Measurements from ENCODE around the gene PTPRCAP. TPM values are rescaled to one million over a fixed set of nuclear protein-coding genes. Genes with fewer than 3 reads are reported as not detected.

The PTPRCAP gene
- total and polyA plus RNA-seq, 9 of the 15 experiments (the other 6 are each of a cell fraction or from before 2014, with no cell fraction given), result 0.22 to 2.0 (median 1.1) TPM; not detected in 4

- TF ChIP-seq CREM (IDR thresholded peaks at IDR 0.05; ENCODE audit: low read depth), result peak; percentile 44; the same call in 1 of the 2 replicates
- no peak for TF ChIP-seq KHSRP (IDR thresholded peaks at IDR 0.05)
- no peak for TF ChIP-seq ZNF143 (CRISPR knock-in tag; IDR thresholded peaks at IDR 0.05)
- TF ChIP-seq PATZ1 (CRISPR knock-in tag; IDR thresholded peaks at IDR 0.05; ENCODE audit: borderline replicate concordance), result no peak
- no peak for TF ChIP-seq BRF2 (IDR thresholded peaks at IDR 0.05; ENCODE audit: borderline replicate concordance, insufficient read depth, insufficient read length)
- TF ChIP-seq NFIX (CRISPR knock-in tag; IDR thresholded peaks at IDR 0.05; ENCODE audit: low read depth), result no peak
- 0 out of 2 replicates have a peak, but pooled peaks have one; percentile 36 for TF ChIP-seq CBX1 (IDR thresholded peaks at IDR 0.05; ENCODE audit: low read depth)
- TF ChIP-seq ZNF217 (CRISPR knock-in tag; IDR thresholded peaks at IDR 0.05), result no peak
- no peak for TF ChIP-seq PYGO2 (tag; IDR thresholded peaks at IDR 0.05)
- TF ChIP-seq SREBF1 (IDR thresholded peaks at IDR 0.05; ENCODE audit: borderline replicate concordance, low read depth, low read length), result no peak
- no peak for TF ChIP-seq PPARD (CRISPR knock-in tag; IDR thresholded peaks at IDR 0.05)
- TF ChIP-seq ZNF717 (CRISPR knock-in tag; IDR thresholded peaks at IDR 0.05), result no peak
- peak; percentile 27 to 90; a peak in 2 of 4 replicates for TF ChIP-seq SRF (CRISPR knock-in tag; IDR thresholded peaks at IDR 0.05)
- TF ChIP-seq LARP7 (IDR thresholded peaks at IDR 0.05), result 0 out of 2 replicates have a peak, but pooled peaks have one; percentile 19
- TF ChIP-seq BCLAF1 (IDR thresholded peaks at IDR 0.05; ENCODE audit: borderline replicate concordance in 1 of 2, control insufficient read depth in 1 of 2, low read depth in 2 of 2, low read length in 1 of 2), result no peak
- TF ChIP-seq ZBTB8A (IDR thresholded peaks at IDR 0.05; ENCODE audit: partially characterized antibody), result no peak
- TF ChIP-seq ZNF184 (CRISPR knock-in tag; IDR thresholded peaks at IDR 0.05), result no peak
- no peak for TF ChIP-seq PTTG1 (tag; IDR thresholded peaks at IDR 0.05; ENCODE audit: low read depth)
- 0 out of 2 replicates have a peak, but pooled peaks have one; percentile 30 for TF ChIP-seq GATA2 (CRISPR knock-in tag; IDR thresholded peaks at IDR 0.05)
- TF ChIP-seq SNAPC5 (CRISPR knock-in tag; IDR thresholded peaks at IDR 0.05), result no peak
- no peak for TF ChIP-seq MED1 (CRISPR knock-in tag; IDR thresholded peaks at IDR 0.05; ENCODE audit: borderline replicate concordance)
- no peak for TF ChIP-seq ADNP (tag; IDR thresholded peaks at IDR 0.05)
These were observed 912 bp downstream of the PTPRCAP start (continued) for GRCh38 chr11:67436459-67437081.
